Endothelial cell of umbilical vein (primary cell): ENCODE measurements around the gene LBX2. TPM values are rescaled to one million over a fixed set of nuclear protein-coding genes. Genes with fewer than 3 reads are reported as not detected.

Source experiments
- BruUV-seq: library from RNA; stranded (reverse); fragments of 400-500 nt; replicated peaks from 2 replicates; lab custom pipeline; 2021; lab: Mats Ljungman, UMichigan
- CTCF ChIA-PET: fragments of 300-600, 350-600 bp; sonication (Branson Sonifier 250); formaldehyde crosslinking; loops from one replicate; lab custom pipeline; 2021; ENCODE audit warnings: antibody characterized with exemption, inconsistent platforms; lab: Charles Lee
- POLR2A ChIA-PET: fragments of 300-600, 350-600 bp; sonication (Branson Sonifier 250); formaldehyde crosslinking; loops from one replicate; lab custom pipeline; 2021; ENCODE audit warnings: antibody characterized with exemption, inconsistent platforms; lab: Charles Lee
- DNase-seq: peaks from one replicate; pipeline ENCODE4 v3.0.0-alpha.2; 2011; ENCODE audit warnings: low read depth, low spot score
- FAIRE-seq: peaks from 2 replicates; lab custom pipeline; 2011; peaks lifted over from hg19 to GRCh38; lab: Jason Lieb, UNC
- H2AFZ ChIP-seq: 2 replicates; pipeline ENCODE4 v1.6.0; 2012; ENCODE audit warnings: low read depth, low read length, control low read depth, inconsistent platforms
- H3K27ac ChIP-seq: 2 replicates; pipeline ENCODE4 v1.5.1; 2011; ENCODE audit warnings: low read depth, mild to moderate bottlenecking, control low read depth, low read length, moderate library complexity; ENCODE audit not compliant: insufficient read depth
- H3K27me3 ChIP-seq, 2 experiments: 2 replicates each; pipeline versions ENCODE4 v1.6.0 to v1.6.1; 2011; ENCODE audit warnings: low read length in 2 of 2, mixed read lengths in 1 of 2; ENCODE audit not compliant: control insufficient read depth in 2 of 2, insufficient read depth in 2 of 2
- H3K36me3 ChIP-seq, 2 experiments: 2 replicates in 1 of 2; 3 replicates in 1 of 2; pipeline ENCODE4 v1.5.1; 2011; ENCODE audit warnings: low read length in 2 of 2, mild to moderate bottlenecking in 1 of 2, moderate library complexity in 1 of 2; ENCODE audit not compliant: control insufficient read depth in 2 of 2, insufficient read depth in 2 of 2; ENCODE audit errors: extremely low read depth in 1 of 2
- H3K4me1 ChIP-seq: 3 replicates; pipeline ENCODE4 v1.5.1; 2011; ENCODE audit warnings: mild to moderate bottlenecking, low read length; ENCODE audit not compliant: control insufficient read depth, insufficient read depth; ENCODE audit errors: extremely low read depth
- H3K4me2 ChIP-seq: 2 replicates; pipeline ENCODE4 v1.6.1; 2011; ENCODE audit warnings: low read length, control low read depth, mixed read lengths; ENCODE audit not compliant: insufficient read depth
- H3K4me3 ChIP-seq, 3 experiments: fragments of 200-600 bp in 1 of 3; sonication (generic), shearing (Covaris generic) in 1 of 3; replicated peaks in 1 of 3; 2 replicates each; pipeline ENCODE4 v1.5.1; 2011 to 2016; ENCODE audit warnings: control low read depth in 3 of 3, low read length in 3 of 3, mild to moderate bottlenecking in 2 of 3, inconsistent platforms in 1 of 3, low read depth in 1 of 3, moderate library complexity in 1 of 3; ENCODE audit not compliant: insufficient read depth in 1 of 3
- H3K79me2 ChIP-seq: 2 replicates; pipeline ENCODE4 v1.6.0; 2012; ENCODE audit warnings: low read length, inconsistent platforms; ENCODE audit not compliant: control insufficient read depth, insufficient read depth
- H3K9ac ChIP-seq: replicated peaks from 2 replicates; pipeline ENCODE3; 2011; ENCODE audit warnings: low read length, control low read depth; ENCODE audit not compliant: insufficient read depth; ENCODE audit errors: extremely low read depth
- H3K9me1 ChIP-seq: replicated peaks from 3 replicates; pipeline ENCODE4 v1.6.0; 2011; ENCODE audit warnings: mild to moderate bottlenecking, low read length; ENCODE audit not compliant: control insufficient read depth, insufficient read depth; ENCODE audit errors: extremely low read depth
- H3K9me3 ChIP-seq: replicated peaks from 2 replicates; pipeline ENCODE4 v1.5.1; 2012; ENCODE audit warnings: low read length, inconsistent platforms; ENCODE audit not compliant: control insufficient read depth, insufficient read depth
- H4K20me1 ChIP-seq: replicated peaks from 2 replicates; pipeline ENCODE3; 2011; ENCODE audit warnings: mild to moderate bottlenecking, low read length; ENCODE audit not compliant: control insufficient read depth, insufficient read depth; ENCODE audit errors: extremely low read depth
- CTCF ChIP-seq, 2 donors: IDR thresholded peaks; 1 replicate in 1 of 2; 2 replicates in 1 of 2; pipeline ENCODE4 v1.5.1; 2011; ENCODE audit warnings: low read length in 2 of 2, mild to moderate bottlenecking in 2 of 2, moderate library complexity in 2 of 2, control low read depth in 1 of 2, inconsistent platforms in 1 of 2, low read depth in 1 of 2; ENCODE audit not compliant: insufficient read depth in 1 of 2; ENCODE audit errors: extremely low read depth in 1 of 2
- EZH2 ChIP-seq: IDR thresholded peaks from 2 replicates; pipeline ENCODE4 v1.6.1; 2012; ENCODE audit warnings: borderline replicate concordance, low read depth, mild to moderate bottlenecking, moderate library complexity, low read length, inconsistent platforms; ENCODE audit not compliant: severe bottlenecking
- FOS ChIP-seq: IDR thresholded peaks from 2 replicates; pipeline ENCODE4 v1.6.1; 2011; ENCODE audit warnings: mild to moderate bottlenecking, low read length, moderate library complexity, borderline replicate concordance; ENCODE audit not compliant: insufficient read depth
- GATA2 ChIP-seq: IDR thresholded peaks from 2 replicates; pipeline ENCODE4 v1.7.0; 2011; ENCODE audit warnings: low read depth, mild to moderate bottlenecking, moderate library complexity, mixed read lengths, low read length; ENCODE audit not compliant: insufficient read length, insufficient read depth
- JUN ChIP-seq: IDR thresholded peaks from 2 replicates; pipeline ENCODE4 v1.6.1; 2011; ENCODE audit warnings: borderline replicate concordance, low read depth; ENCODE audit not compliant: insufficient read length, insufficient read depth
- MAX ChIP-seq: IDR thresholded peaks from 2 replicates; pipeline ENCODE4 v1.6.1; 2011; ENCODE audit not compliant: insufficient read depth, insufficient read length
- MYC ChIP-seq: IDR thresholded peaks from one replicate; pipeline ENCODE4 v1.6.1; 2011; ENCODE audit warnings: mild to moderate bottlenecking, low read depth, low read length
- POLR2A ChIP-seq: IDR thresholded peaks from 2 replicates; pipeline ENCODE4 v1.6.1; 2012; ENCODE audit warnings: low read depth, mild to moderate bottlenecking, control low read depth, low read length
- POLR2AphosphoS5 ChIP-seq: IDR thresholded peaks from 2 replicates; pipeline ENCODE4 v1.6.1; 2012; ENCODE audit warnings: low read depth, mild to moderate bottlenecking, control low read depth, low read length, moderate library complexity; ENCODE audit not compliant: insufficient read depth
- dilution Hi-C: fragments of 300-500 bp; cut with MboI; formaldehyde crosslinking; loops from one replicate; pipeline ENCODE4 v1.15.0; 2019; ENCODE audit warnings: low sequenced_read_pairs; ENCODE audit not compliant: extremely low pct_ligation_motif_present
- intact Hi-C: fragments of 100-400 bp; cut with micrococcal nuclease; formaldehyde crosslinking; loops from one replicate; pipeline ENCODE4 v1.10.0; 2022
- polyA plus RNA-seq, 4 experiments: library from polyadenylated mRNA; depleted of rRNA in 3 of 4; stranded (reverse) in 3 of 4; unstranded in 1 of 4; fragments of >200 nt; gene quantifications; 2 replicates each; pipeline versions ENCODE4 v1.2.1 to v1.2.3, GENCODE V29; 2011 to 2012; ENCODE audit warnings: missing spikeins in 1 of 4
- total RNA-seq: library from RNA; stranded (reverse); gene quantifications from 2 replicates; pipeline ENCODE4 v1.2.3, GENCODE V29; 2021

LBX2 gene
- total and polyA plus RNA-seq, 2 donors (not counting 3 experiments of a cell fraction or from before 2014, with no cell fraction given): 2.8 to 3.8 TPM

- H3K4me1 ChIP-seq: peaks cover under 1% of the 10 kb centered on the region
- no TSS peak for BruUV-seq
- H3K4me2 ChIP-seq: no peak overlapping the region
- DNase-seq (no peak), FAIRE-seq (no peak)
- H3K27me3 ChIP-seq: peaks cover 13% of the 10 kb centered on the region in 2 experiments
- no peaks in the 10 kb centered on the region for H3K9me1 ChIP-seq
- H3K4me3 ChIP-seq: no peak overlapping the region
- H3K36me3 ChIP-seq: peaks cover 0 to 10% of the 10 kb centered on the region in 2 experiments
- H3K27ac ChIP-seq: no peak overlapping the region
- H3K79me2 ChIP-seq: no peaks in the 10 kb centered on the region
- ChIA-PET POLR2A (no interaction called here), CTCF (interaction anchor here (1.8 kb wide), 1 partner anchor 52 kb away, joined by 5 read pairs; no protein-coding TSS in a partner anchor)
- dilution Hi-C loops (no loop called here), intact Hi-C loops (no loop called here)
- no peaks in the 10 kb centered on the region for H4K20me1 ChIP-seq
- H2AFZ ChIP-seq: no peak overlapping the region
- no peak for TF ChIP-seq POLR2AphosphoS5
- TF ChIP-seq GATA2: no peak
- no peak for TF ChIP-seq CTCF (IDR thresholded peaks at IDR 0.05; ENCODE audit: extremely low read depth in 1 of 2, insufficient read depth in 1 of 2, low read depth in 1 of 2, low read length in 2 of 2)
- TF ChIP-seq MYC: no peak
- no peak for TF ChIP-seq POLR2A
- no peak for TF ChIP-seq MAX
- TF ChIP-seq EZH2: no peak
- TF ChIP-seq FOS: no peak
- no peak for TF ChIP-seq JUN
- no peaks in the 10 kb centered on the region for H3K9me3 ChIP-seq
- no peak overlapping the region for H3K9ac ChIP-seq
Observed at GRCh38 chr2:74536166-74536950, 37.0 kb upstream of the LBX2 start.
